GM21528 (cell line): ENCODE results near the gene FAM98B.

Experiments used
- ATAC-seq: cut with Tn5 transposase; IDR thresholded peaks from one replicate; pipeline ENCODE4 v1.9.1; 2021; ENCODE audit warnings: mild to moderate bottlenecking, moderate library complexity; ENCODE audit not compliant: unreplicated experiment, low FRiP score

The FAM98B gene

GRCh38 chr15:38504680-38505467 is 50.9 kb downstream of the FAM98B start:
- ATAC-seq = no peak

GRCh38 chr15:38506997-38507396 is 53.1 kb downstream of the FAM98B start:
- no peak for ATAC-seq

GRCh38 chr15:38507570-38507969 is 53.6 kb downstream of the FAM98B start:
- no peak for ATAC-seq

GRCh38 chr15:38508647-38509046 is 54.7 kb downstream of the FAM98B start:
- ATAC-seq = no peak

GRCh38 chr15:38509152-38509551 is 55.2 kb downstream of the FAM98B start:
- ATAC-seq = no peak

GRCh38 chr15:38512901-38513300 is 59.0 kb downstream of the FAM98B start:
- ATAC-seq = no peak

GRCh38 chr15:38514601-38515000 is 60.7 kb downstream of the FAM98B start:
- ATAC-seq = no peak

GRCh38 chr15:38516626-38517025 is 62.7 kb downstream of the FAM98B start:
- ATAC-seq = no peak

GRCh38 chr15:38517312-38517975 is 63.5 kb downstream of the FAM98B start:
- ATAC-seq = no peak

- ATAC-seq = no peak
Measured at GRCh38 chr15:38518084-38518483, 64.2 kb downstream of the FAM98B start.

GRCh38 chr15:38520035-38520434 is 66.1 kb downstream of the FAM98B start:
- no peak for ATAC-seq

GRCh38 chr15:38521316-38521715 is 67.4 kb downstream of the FAM98B start:
- ATAC-seq = no peak

GRCh38 chr15:38522922-38523321 is 69.0 kb downstream of the FAM98B start:
- no peak for ATAC-seq

- ATAC-seq = no peak
Measured at GRCh38 chr15:38524156-38524555, 70.2 kb downstream of the FAM98B start.

GRCh38 chr15:38525489-38525888 is 71.6 kb downstream of the FAM98B start:
- no peak for ATAC-seq

- ATAC-seq = no peak
Measured at GRCh38 chr15:38526158-38526557, 72.2 kb downstream of the FAM98B start.

- ATAC-seq = no peak
Measured at GRCh38 chr15:38528294-38528693, 74.4 kb downstream of the FAM98B start.

GRCh38 chr15:38530113-38530512 is 76.2 kb downstream of the FAM98B start:
- ATAC-seq = no peak

- ATAC-seq = no peak
Measured at GRCh38 chr15:38531509-38531908, 77.6 kb downstream of the FAM98B start.

GRCh38 chr15:38532728-38533127 is 78.8 kb downstream of the FAM98B start:
- no peak for ATAC-seq

- no peak for ATAC-seq
Measured at GRCh38 chr15:38533416-38533915, 79.5 kb downstream of the FAM98B start.

GRCh38 chr15:38533926-38534325 is 80.0 kb downstream of the FAM98B start:
- ATAC-seq = no peak
